Kidney (tissue), 14 donors: ENCODE data around the gene TTLL11. TPM values are rescaled to one million over a fixed set of nuclear protein-coding genes. Genes with fewer than 3 reads are reported as not detected.

Source experiments
- DNase-seq, 5 donors: peaks; one replicate each; pipeline ENCODE4 v3.0.0-alpha.2; 2013 to 2020
- FAIRE-seq: peaks from 2 replicates; lab custom pipeline; 2012; peaks lifted over from hg19 to GRCh38; lab: Jason Lieb, UNC
- H3K27ac ChIP-seq, 2 donors: one replicate each; pipeline ENCODE4 v1.7.0; 2013; ENCODE audit warnings: low read depth in 2 of 2, low read length in 2 of 2, inconsistent platforms in 1 of 2
- H3K27me3 ChIP-seq: one replicate; pipeline ENCODE4 v1.7.1; 2013; ENCODE audit warnings: low read length, inconsistent platforms; ENCODE audit not compliant: control insufficient read depth, insufficient read depth
- H3K36me3 ChIP-seq, 3 donors: one replicate each; pipeline versions ENCODE4 v1.7.0 to v1.7.1; 2013; ENCODE audit warnings: low read length in 3 of 3, control low read depth in 1 of 3, inconsistent platforms in 1 of 3; ENCODE audit not compliant: insufficient read depth in 3 of 3, control insufficient read depth in 2 of 3
- H3K4me1 ChIP-seq, 3 donors: one replicate each; pipeline versions ENCODE4 v1.7.0 to v1.7.1; 2013; ENCODE audit warnings: low read length in 3 of 3, inconsistent platforms in 1 of 3, low read depth in 1 of 3; ENCODE audit not compliant: control insufficient read depth in 2 of 3, insufficient read depth in 2 of 3
- H3K4me3 ChIP-seq, 3 donors: one replicate each; pipeline versions ENCODE4 v1.7.0 to v1.8.1; 2013; ENCODE audit warnings: low read length in 3 of 3, control low read depth in 1 of 3, inconsistent platforms in 1 of 3
- H3K9ac ChIP-seq, 3 donors: one replicate each; pipeline versions ENCODE4 v1.7.0 to v1.7.1; 2013; ENCODE audit warnings: low read length in 3 of 3, control low read depth in 1 of 3, inconsistent platforms in 1 of 3
- H3K9me3 ChIP-seq, 3 donors: one replicate each; pipeline versions ENCODE4 v1.7.0 to v1.7.1; 2013; ENCODE audit warnings: low read length in 3 of 3, control low read depth in 1 of 3, inconsistent platforms in 1 of 3; ENCODE audit not compliant: control insufficient read depth in 2 of 3, insufficient read depth in 1 of 3
- CTCF ChIP-seq: IDR thresholded peaks from 3 replicates; pipeline ENCODE4 v1.5.1; 2012; ENCODE audit warnings: mild to moderate bottlenecking, moderate library complexity, borderline replicate concordance; ENCODE audit not compliant: insufficient read depth; ENCODE audit errors: extremely low read depth
- intact Hi-C: fragments of 100-400 bp; cut with DNase I; formaldehyde crosslinking; loops from one replicate; pipeline ENCODE4 v1.11.1; 2022
- polyA plus RNA-seq: library from polyadenylated mRNA; stranded (reverse); fragments of 350-450 nt; fragmentation: Illumina TruSeq; extraction: RNeasy Lipid Tissue Mini Kit (QIAGEN cat#74804); gene quantifications from one replicate; pipeline ENCODE4 v1.2.3, GENCODE V29; 2014; ENCODE audit warnings: low read depth, low replicate concordance; ENCODE audit not compliant: insufficient read depth
- total RNA-seq: library from RNA; stranded (reverse); fragmentation: NEBNext Ultra II Directional; extraction: Animal tissue kit (Norgen Biotek cat#: 25700); gene quantifications from one replicate; pipeline ENCODE4 v1.2.1, GENCODE V29; 2021
- donor health status: control.
- donor health status: control.
- donor health status: control.
- donor health status: control.
- donor health status: control.
- donor health status: DM: yes; HTN: yes; CAD: no.
- donor health status: Normal renal cell carcinoma (clear cell type).

TTLL11 gene
- total and polyA plus RNA-seq, 2 donors from 2014 or later: 2.3 to 10.0 TPM

GRCh38 chr9:121844098-121844497 lies 249.0 kb downstream of the TTLL11 start:
- Histone ChIP-seq H3K4me3 (no peak overlapping the region), H3K9ac (no peak overlapping the region), H3K36me3 (no peaks in the 10 kb centered on the region), H3K27me3 (no peaks in the 10 kb centered on the region), H3K9me3 (peaks cover 0 to 5% (median 0%) of the 10 kb centered on the region in 3 donors), H3K27ac (no peak overlapping the region), H3K4me1 (peaks cover 0 to 4% (median 0%) of the 10 kb centered on the region in 3 donors)
- FAIRE-seq (no peak), DNase-seq (no peak)
- TF ChIP-seq CTCF: no peak
- intact Hi-C loops: no loop called here

GRCh38 chr9:121842612-121842978 lies 250.5 kb downstream of the TTLL11 start:
- intact Hi-C loops: no loop called here
- no peak for TF ChIP-seq CTCF
- FAIRE-seq (no peak), DNase-seq (no peak)
- Histone ChIP-seq H3K27me3 (no peaks in the 10 kb centered on the region), H3K9me3 (no peaks in the 10 kb centered on the region), H3K27ac (no peak overlapping the region), H3K4me1 (peaks cover 0 to 4% (median 0%) of the 10 kb centered on the region in 3 donors), H3K9ac (no peak overlapping the region), H3K4me3 (no peak overlapping the region), H3K36me3 (no peaks in the 10 kb centered on the region)

DNA sequence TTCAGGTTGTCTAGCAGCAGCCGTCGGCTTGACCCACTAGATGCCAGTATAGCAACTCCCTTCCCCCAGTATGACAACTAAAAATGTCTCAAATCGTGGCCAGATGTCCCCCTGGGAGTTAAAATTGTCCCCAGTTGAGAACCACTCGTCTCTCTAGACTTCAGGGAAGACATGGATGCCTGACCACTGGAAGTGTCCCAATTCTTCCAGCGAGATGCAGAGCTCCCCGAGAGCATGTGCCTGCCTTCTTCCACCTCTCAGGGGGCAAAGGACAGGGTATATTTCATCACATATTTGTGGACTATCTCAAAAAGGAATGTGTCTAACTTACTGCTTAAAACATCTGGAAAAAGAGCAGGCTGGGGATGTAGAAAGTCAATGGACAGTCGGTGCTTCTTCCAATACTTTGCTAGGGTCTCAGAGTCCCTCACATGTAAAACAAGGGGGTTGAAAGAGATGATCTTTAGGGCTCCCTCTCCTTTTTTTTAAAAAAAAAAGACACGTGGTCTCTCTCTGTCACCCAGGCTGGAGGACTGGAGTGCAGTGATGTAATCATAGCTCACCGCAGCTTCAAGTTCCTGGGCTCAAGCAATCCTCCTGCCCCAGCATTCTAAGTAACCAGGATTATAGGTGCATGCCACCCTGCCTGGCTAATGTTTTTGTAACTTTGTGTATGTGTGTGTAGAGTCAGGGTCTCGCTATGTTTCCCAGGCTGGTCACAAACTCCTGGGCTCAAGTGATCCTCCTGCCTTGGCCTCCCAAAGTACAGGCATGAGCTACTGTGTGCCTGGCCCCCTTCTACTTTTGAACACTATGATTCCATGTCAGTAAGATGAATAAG lies 251.1 kb downstream of the TTLL11 start:
- TF ChIP-seq CTCF: no peak
- no peaks in the 10 kb centered on the region for H3K36me3 ChIP-seq

More for the DNA sequence above, 251.1 kb downstream of the TTLL11 start:
- Histone ChIP-seq H3K27me3 (no peaks in the 10 kb centered on the region), H3K4me1 (peaks cover 0 to 4% (median 0%) of the 10 kb centered on the region in 3 donors), H3K9ac (no peak overlapping the region), H3K27ac (no peak overlapping the region), H3K4me3 (no peak overlapping the region), H3K9me3 (no peaks in the 10 kb centered on the region)
- no peak for FAIRE-seq
- DNase-seq: no peak
- intact Hi-C loops: no loop called here
